ENCODE results near the gene ZNF550.

ZNF550 gene

GRCh38 chr19:57559404-57560025 lies at the start of gene ZNF550:
ZNF550 (minus strand) TSS chr19:57559863; CDS start chr19:57559682, 181 bp downstream.
- peak; percentile 84 to 86 for DNase-seq

- no peak for DNase-seq
Measured at GRCh38 chr19:57606931-57607330, 47.3 kb upstream of the ZNF550 start.

GRCh38 chr19:57599761-57600383 lies 40.2 kb upstream of the ZNF550 start, which contains the start of gene ZNF530:
ZNF530 (plus strand) TSS chr19:57599885; CDS start chr19:57604346, 4,461 bp downstream.
- DNase-seq: peak; percentile 82 to 83

- DNase-seq: no peak
Measured at GRCh38 chr19:57599377-57599760, 39.7 kb upstream of the ZNF550 start.

- DNase-seq: no peak
Measured at GRCh38 chr19:57587529-57587928, 27.9 kb upstream of the ZNF550 start.

GRCh38 chr19:57583521-57584416 lies 24.1 kb upstream of the ZNF550 start, which contains the start of gene ZIK1:
ZIK1 (plus strand) TSS chr19:57584145; CDS start chr19:57584357, 212 bp downstream.
- peak; percentile 83 to 85 for DNase-seq

GRCh38 chr19:57583104-57583520 lies 23.4 kb upstream of the ZNF550 start:
- no peak for DNase-seq

- peak; percentile 96 for DNase-seq
Measured at GRCh38 chr19:57578487-57579205, 19.0 kb upstream of the ZNF550 start, which contains the start of gene ZNF416. ZNF416 (minus strand) TSS chr19:57578911; CDS start chr19:57578704, 207 bp downstream.

- DNase-seq: no peak
Measured at GRCh38 chr19:57576661-57577060, 17.0 kb upstream of the ZNF550 start.

- DNase-seq: no peak
Measured at GRCh38 chr19:57572415-57572947, 12.8 kb upstream of the ZNF550 start.

- no peak for DNase-seq
Measured at GRCh38 chr19:57570707-57571106, 11.0 kb upstream of the ZNF550 start.

GRCh38 chr19:57566396-57567265 lies 7.0 kb upstream of the ZNF550 start:
- DNase-seq: no peak

- DNase-seq: no peak
Measured at GRCh38 chr19:57563547-57563946, 3.9 kb upstream of the ZNF550 start.

- no peak for DNase-seq
Measured at GRCh38 chr19:57560049-57560491, 407 bp upstream of the ZNF550 start.

GRCh38 chr19:57559008-57559403 lies 657 bp downstream of the ZNF550 start:
- peak; percentile 4 to 5 for DNase-seq

- DNase-seq: no peak
Measured at GRCh38 chr19:57558525-57558924, 1.1 kb downstream of the ZNF550 start.

GRCh38 chr19:57557659-57558058 lies 2.0 kb downstream of the ZNF550 start:
- DNase-seq: no peak

- DNase-seq: no peak
Measured at GRCh38 chr19:57552432-57552831, 7.2 kb downstream of the ZNF550 start.

GRCh38 chr19:57546513-57546912 lies 13.2 kb downstream of the ZNF550 start:
- no peak for DNase-seq

GRCh38 chr19:57537953-57538547 lies 21.6 kb downstream of the ZNF550 start:
- no peak for DNase-seq

All from activated CD4-positive, alpha-beta T cell treated with anti-CD3 and anti-CD28 coated beads for 4 hours (primary cell).